Adrenal gland (tissue), 12 donors: Measurements from ENCODE around the gene TNFRSF4. TPM values are rescaled to one million over a fixed set of nuclear protein-coding genes. Genes with fewer than 3 reads are reported as not detected.

ENCODE experiments used
- DNase-seq, 7 donors: peaks; one replicate each; pipeline ENCODE4 v3.0.0-alpha.2; 2019 to 2020
- H3K27ac ChIP-seq, 5 donors: fragments of 200-600 bp; sonication (generic) in 4 of 5; 1 replicate in 3 of 5; 2 replicates in 2 of 5; pipeline versions ENCODE4 v1.5.1 to v1.8.0; 2016 to 2020; ENCODE audit warnings: mild to moderate bottlenecking in 1 of 5
- H3K27me3 ChIP-seq: fragments of 200-600 bp; 2 replicates; pipeline ENCODE4 v1.8.0; 2021
- H3K36me3 ChIP-seq, 2 donors: fragments of 200-600 bp; replicated peaks in 1 of 2; 1 replicate in 1 of 2; 2 replicates in 1 of 2; pipeline versions ENCODE4 v1.5.1 to v1.8.0; 2018 to 2022
- H3K4me1 ChIP-seq, 2 donors: fragments of 200-600 bp; replicated peaks in 1 of 2; 1 replicate in 1 of 2; 2 replicates in 1 of 2; pipeline versions ENCODE4 v1.5.1 to v1.8.0; 2018 to 2021
- H3K4me3 ChIP-seq, 4 donors: fragments of 200-600 bp; sonication (generic) in 3 of 4; one replicate each; pipeline ENCODE4 v1.5.1; 2016 to 2018
- H3K9me3 ChIP-seq, 3 donors: fragments of 200-600 bp; sonication (generic) in 1 of 3; replicated peaks in 1 of 3; 1 replicate in 2 of 3; 2 replicates in 1 of 3; pipeline versions ENCODE4 v1.5.1 to v1.8.0; 2016 to 2021
- POLR2A ChIP-seq, 2 donors: fragments of 450-650 bp; IDR thresholded peaks; one replicate each; pipeline ENCODE4 v1.6.1; 2017; ENCODE audit warnings: antibody characterized with exemption in 2 of 2, mild to moderate bottlenecking in 2 of 2, moderate library complexity in 1 of 2
- WGBS, 4 donors: extraction: QIAGEN DNeasy Blood & Tissue Kit in 2 of 4; methylation state at CpG; one replicate each; pipeline versions ENCODE4 v1.1.5 to v1.1.7; 2013 to 2017; 5-methylcytosine and 5-hydroxymethylcytosine counted together
- intact Hi-C, 2 donors: fragments of 100-400 bp; cut with DNase I; formaldehyde crosslinking; loops; one replicate each; pipeline versions ENCODE4 v1.14.1 to v1.15.0; 2022 to 2023
- polyA plus RNA-seq, 3 donors: library from polyadenylated mRNA; stranded (reverse); fragments of 200-250 nt in 2 of 3; fragments of 350-450 nt in 1 of 3; fragmentation: Illumina TruSeq in 1 of 3; extraction: RNeasy Lipid Tissue Mini Kit (QIAGEN cat#74804) in 1 of 3; gene quantifications; one replicate each; pipeline ENCODE4 v1.2.3, GENCODE V29; 2013 to 2014
- total RNA-seq, 9 donors: library from RNA; depleted of rRNA in 4 of 9; stranded (reverse); fragments of >200 nt in 4 of 9; fragments of 120-200 nt in 1 of 9; fragmentation: NEBNext Ultra II Directional in 1 of 9; extraction: Animal tissue kit (Norgen Biotek cat#: 25700) in 1 of 9; gene quantifications; one replicate each; pipeline versions ENCODE4 v1.1.0 to v1.2.4, GENCODE V29; 2013 to 2023
- TF ChIP-seq, protein P1 (sequence below), 6 experiments: fragments of 450-650 bp in 4 of 6; fragments of 200-600 bp in 2 of 6; sonication (generic) in 1 of 6; IDR thresholded peaks; 1 replicate in 5 of 6; 2 replicates in 1 of 6; pipeline versions ENCODE4 v1.5.1 to v1.8.0; 2016 to 2021; ENCODE audit warnings: antibody characterized with exemption in 6 of 6, mild to moderate bottlenecking in 2 of 6, moderate library complexity in 1 of 6
- donor health status: healthy with polysubstance abuse.
- donor health status: Bipolar disorder and iron deficiency.
- donor health status: DM: yes; HTN: yes; CAD: no.
- donor health status: DM: no; HTN: no; CAD: no.
- donor health status: DM: no; HTN: no; CAD: no.
- donor health status: DM: yes; HTN: yes; CAD: no.

Gene TNFRSF4
- total and polyA plus RNA-seq, 12 donors: 0.32 to 6.9 (median 1.1) TPM; not detected in 2

DNA sequence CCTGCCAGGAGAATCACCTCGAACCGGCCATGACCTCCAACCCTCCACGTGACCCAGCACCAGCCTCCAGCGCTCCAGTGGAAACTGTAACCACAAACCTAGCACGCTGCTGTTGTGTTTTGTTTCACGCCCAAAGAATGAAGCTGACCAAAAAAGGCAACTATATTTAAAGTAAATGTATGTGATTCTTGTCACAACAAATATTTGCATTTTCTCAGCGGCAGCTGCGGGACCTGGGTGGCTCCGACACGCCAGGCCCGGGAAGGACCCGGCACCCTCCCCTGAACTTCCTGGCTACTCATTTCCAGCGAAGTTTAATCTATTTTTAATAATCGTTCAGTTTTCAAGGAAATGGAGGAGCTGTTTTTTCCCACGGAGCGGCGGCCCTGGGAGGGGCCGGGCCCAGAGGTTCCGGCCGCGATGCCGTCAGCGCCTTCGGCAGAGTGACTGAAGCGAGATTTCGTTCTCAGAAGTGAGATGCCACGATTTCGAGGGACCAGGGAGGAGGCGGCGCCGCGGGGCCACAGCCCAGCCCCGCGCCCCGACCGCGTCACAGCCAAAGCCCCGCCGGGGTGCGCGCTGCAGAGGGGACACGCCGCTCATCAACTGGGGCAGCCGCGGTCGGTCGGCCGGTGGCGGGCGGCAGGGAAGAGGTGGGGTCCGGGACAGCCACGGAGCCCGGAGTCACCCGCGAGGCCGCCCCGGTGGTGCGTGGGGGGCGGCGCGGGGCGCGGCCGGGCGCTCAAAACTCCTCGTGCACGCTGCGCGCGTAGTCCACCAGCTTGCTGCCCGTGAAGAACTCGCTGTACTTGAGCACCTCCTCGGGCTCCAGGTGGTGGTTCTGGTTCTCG, 3.0 kb upstream of the TNFRSF4 start:
- Histone ChIP-seq H3K9me3 (no peaks in the 10 kb centered on the region), H3K4me3 (no peak overlapping the region), H3K27me3 (no peaks in the 10 kb centered on the region), H3K36me3 (peaks cover 0 to 46% of the 10 kb centered on the region in 2 donors), H3K27ac (no peak overlapping the region), H3K4me1 (peaks cover 4 to 8% of the 10 kb centered on the region in 2 donors)
- no peak for DNase-seq
- WGBS, 4 donors: 93 to 96% (median 94%) methylated on average over 74 of the region's 74 CpGs
- intact Hi-C loops: no loop called here
- TF ChIP-seq POLR2A (IDR thresholded peaks at IDR 0.05): no peak
- TF ChIP-seq, protein P1, sequence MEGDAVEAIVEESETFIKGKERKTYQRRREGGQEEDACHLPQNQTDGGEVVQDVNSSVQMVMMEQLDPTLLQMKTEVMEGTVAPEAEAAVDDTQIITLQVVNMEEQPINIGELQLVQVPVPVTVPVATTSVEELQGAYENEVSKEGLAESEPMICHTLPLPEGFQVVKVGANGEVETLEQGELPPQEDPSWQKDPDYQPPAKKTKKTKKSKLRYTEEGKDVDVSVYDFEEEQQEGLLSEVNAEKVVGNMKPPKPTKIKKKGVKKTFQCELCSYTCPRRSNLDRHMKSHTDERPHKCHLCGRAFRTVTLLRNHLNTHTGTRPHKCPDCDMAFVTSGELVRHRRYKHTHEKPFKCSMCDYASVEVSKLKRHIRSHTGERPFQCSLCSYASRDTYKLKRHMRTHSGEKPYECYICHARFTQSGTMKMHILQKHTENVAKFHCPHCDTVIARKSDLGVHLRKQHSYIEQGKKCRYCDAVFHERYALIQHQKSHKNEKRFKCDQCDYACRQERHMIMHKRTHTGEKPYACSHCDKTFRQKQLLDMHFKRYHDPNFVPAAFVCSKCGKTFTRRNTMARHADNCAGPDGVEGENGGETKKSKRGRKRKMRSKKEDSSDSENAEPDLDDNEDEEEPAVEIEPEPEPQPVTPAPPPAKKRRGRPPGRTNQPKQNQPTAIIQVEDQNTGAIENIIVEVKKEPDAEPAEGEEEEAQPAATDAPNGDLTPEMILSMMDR (IDR thresholded peaks at IDR 0.05): no peak

DNA sequence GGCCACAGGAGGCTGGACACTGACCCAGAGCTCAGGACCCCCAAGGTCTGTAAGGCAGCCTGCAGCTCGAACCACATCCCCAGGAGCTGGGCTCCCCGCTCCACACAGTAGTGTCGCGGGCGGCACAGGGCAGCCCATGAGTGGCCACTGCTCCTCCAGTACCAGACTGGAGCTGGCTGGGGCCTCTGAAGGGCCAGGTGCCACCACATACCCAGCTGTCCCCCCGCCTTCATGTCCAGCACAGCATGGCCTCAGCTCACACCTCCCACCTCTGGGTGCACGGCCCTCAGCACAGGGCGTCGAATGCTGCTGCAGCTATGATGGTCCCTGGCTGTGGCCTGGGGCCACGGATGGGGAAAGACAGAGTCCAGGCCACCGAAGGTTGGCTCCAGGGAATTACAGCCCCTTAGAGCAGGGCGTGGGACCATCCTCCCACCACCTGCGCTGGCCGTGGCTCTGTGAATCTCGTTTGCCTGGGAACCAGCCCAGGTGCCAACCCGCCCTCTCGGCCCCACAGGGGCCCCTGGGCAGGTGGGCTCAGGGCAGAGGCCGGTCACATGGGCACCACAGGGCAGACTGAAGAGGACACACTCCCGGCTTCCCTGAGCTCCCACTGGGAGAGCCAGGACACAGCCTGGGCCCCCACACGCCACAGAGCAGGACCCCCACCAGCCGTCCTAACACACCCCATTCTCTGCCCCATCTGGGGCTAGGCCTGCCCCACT, 2.1 kb upstream of the TNFRSF4 start:
- H3K9me3 ChIP-seq: no peaks in the 10 kb centered on the region
- DNase-seq: no peak
- H3K36me3 ChIP-seq: peaks cover 0 to 37% of the 10 kb centered on the region in 2 donors
- no peak overlapping the region for H3K27ac ChIP-seq
- H3K27me3 ChIP-seq: no peaks in the 10 kb centered on the region
- TF ChIP-seq, protein P1 (IDR thresholded peaks at IDR 0.05): no peak
- TF ChIP-seq POLR2A (IDR thresholded peaks at IDR 0.05): no peak
- no peak overlapping the region for H3K4me3 ChIP-seq
- 82 to 100% (median 92%) methylated on average over 1 to 21 of the region's 21 CpGs for WGBS, 4 donors
- intact Hi-C loops: no loop called here
- H3K4me1 ChIP-seq: peaks cover 3 to 5% of the 10 kb centered on the region in 2 donors

DNA sequence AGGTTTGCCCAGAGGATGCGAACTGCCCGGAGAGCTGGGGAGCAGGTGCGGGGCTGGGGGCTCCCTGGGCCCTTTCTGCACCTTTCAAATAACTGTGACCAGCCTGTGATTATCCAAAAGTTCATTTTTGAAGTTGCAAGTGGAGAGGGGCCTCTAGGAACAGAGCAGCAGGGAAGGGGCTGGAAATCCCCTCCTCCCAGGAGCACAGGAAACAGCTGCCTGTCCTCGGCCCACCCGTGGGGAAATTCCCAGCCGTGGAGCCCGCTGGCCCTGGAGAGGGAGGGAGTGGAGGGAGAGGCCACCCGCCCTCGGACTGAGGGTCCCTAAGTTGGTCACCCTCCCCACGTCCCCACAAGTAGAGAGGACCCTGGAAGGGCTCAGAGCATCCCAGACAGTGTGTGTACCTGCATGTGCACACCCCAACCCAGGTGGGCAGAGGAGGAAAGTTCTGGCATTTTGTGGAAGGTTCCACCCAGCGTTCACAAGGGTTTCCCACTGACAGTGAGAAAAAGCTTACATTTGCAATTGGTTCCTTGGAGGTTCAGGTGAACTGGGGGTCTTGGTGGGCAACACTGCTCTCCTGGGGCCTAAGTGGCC, 1.2 kb upstream of the TNFRSF4 start:
- no peak for DNase-seq
- 49 to 88% (median 55%) methylated on average over 1 to 11 of the region's 11 CpGs for WGBS, 4 donors
- Histone ChIP-seq H3K4me1 (no peaks in the 10 kb centered on the region), H3K36me3 (peaks cover 0 to 28% of the 10 kb centered on the region in 2 donors), H3K27ac (no peak overlapping the region), H3K9me3 (no peaks in the 10 kb centered on the region), H3K27me3 (no peaks in the 10 kb centered on the region), H3K4me3 (no peak overlapping the region)
- TF ChIP-seq POLR2A (IDR thresholded peaks at IDR 0.05): no peak
- TF ChIP-seq, protein P1 (IDR thresholded peaks at IDR 0.05): no peak
- intact Hi-C loops: no loop called here
